ENCODE measurements around the gene KRTAP5-4.
"Not testable (repeated sequence)": the region's sequence is repeated elsewhere in the genome, so short reads cannot be mapped to it uniquely, and the experiment has no call there.

The KRTAP5-4 gene

DNA sequence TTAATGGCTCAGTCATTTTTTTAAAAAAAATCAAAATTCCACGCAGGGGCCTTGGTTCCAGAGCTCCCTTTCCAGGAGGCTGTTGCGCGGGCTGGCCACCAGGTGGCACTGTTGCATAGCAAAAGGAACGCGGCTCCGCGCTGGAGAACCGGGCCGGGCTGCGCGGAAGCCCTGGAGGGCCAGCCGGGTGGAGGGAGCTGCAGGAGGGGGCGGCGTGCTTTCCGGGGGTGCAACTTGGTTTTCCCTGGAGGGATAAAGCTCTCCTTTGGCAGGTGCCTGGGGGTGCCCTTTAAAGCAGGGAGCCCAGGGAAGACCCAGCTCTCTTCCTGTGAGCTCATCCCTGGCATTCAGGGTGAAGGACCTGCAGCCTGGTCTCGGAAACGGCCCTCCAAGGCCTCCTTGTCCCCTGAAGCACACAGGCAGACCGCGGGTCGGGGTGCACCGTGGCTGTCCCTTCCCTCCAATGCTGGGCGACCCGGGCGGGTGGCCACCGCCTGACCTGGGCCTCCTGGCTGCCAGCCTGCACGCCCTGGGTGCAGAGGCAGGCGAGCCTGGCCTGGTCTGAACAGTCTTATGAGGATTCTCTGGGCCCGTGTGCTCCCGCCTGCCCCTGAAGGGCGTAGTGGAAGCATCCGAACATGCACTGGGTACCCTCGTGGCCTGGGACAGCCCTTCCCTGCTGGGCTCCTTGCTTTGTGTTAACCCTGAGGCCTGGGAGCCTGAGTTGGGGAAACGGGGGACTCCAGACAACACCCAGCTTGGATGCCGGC is 31.0 kb upstream of the KRTAP5-4 start:
- peak; percentile 51 for DNase-seq (ENCODE audit: low read depth in 2 of 2)

DNA sequence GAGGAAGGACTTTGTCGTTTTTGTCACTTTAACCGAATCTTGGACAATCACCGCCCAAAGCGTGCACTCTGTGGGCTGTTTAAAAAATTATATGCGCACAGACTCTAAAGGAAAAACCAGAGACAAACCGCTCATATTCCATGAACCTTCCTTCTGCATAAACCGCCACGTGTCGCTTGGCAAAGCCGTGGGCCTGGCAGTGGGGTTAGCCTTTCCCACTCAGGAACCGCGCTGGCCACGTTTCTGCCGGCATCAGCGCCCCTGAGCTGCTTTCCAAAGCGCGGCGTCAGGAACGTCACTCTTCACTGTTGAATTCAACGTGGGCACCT is 30.5 kb upstream of the KRTAP5-4 start:
- DNase-seq (ENCODE audit: low read depth in 2 of 2), result no peak

DNA sequence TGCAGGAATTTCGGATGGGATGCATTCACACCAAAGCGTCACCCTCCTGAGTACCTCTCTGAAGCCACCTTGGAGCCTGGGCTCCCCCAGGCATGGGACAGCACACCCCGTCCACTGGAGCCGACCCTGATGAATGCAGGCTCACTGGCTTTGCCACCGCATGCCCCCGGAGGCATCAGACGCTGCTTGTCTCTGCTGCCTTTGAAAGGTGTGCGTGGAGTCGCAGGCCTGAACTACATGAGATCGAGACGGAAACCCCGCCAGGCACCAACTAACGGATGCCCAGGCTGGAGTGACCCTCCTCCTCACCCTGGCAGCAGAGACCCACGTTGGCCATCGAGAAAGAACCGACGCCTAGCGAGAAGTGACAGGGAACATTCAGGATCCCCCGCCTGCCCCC is 30.1 kb upstream of the KRTAP5-4 start:
- DNase-seq (ENCODE audit: low read depth in 2 of 2), result no peak

DNA sequence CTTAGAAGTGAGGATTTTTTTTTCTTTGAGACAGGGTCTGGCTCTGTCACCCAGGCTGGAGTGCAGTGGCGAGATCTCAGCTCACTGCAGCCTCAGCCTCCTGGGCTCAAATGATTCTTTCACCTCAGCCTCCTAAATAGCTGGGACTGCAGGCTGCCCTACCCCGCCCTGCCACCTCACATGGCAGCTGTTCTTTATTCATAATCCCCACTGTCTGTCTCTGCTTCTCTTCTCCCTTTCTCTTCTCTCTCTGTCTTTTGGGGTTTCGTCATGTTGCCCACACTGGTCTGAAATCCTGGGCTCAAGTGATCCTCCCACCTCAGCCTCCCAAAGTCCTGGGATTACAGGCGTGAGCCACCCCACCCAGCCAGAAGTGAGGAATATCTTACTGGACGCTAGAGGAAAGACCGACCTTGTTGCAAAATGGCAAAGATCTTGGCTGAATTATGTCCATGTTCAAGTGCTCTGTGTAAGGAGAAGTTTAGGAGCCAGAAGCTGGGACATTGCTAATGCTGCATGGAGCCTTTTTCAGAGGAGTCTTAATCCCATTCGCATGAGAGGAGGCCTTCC is 29.6 kb upstream of the KRTAP5-4 start:
- DNase-seq (ENCODE audit: low read depth in 2 of 2), result no peak

DNA sequence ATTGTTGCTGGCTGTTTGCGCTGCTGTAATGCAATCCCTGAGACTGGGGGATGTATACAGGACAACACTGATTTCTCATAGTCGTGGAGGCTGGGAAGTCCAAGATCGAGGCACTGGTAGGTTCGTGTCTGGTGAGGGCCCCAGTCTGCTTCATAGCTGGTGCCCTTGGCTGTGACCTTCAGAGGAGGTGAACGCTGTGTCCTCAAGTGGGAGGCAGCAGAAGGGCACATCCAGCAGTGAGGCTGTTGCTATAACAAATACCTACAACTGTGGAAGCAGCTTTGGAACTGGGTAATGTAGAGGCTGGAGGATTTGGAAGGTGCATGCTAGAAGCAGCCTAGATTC is 29.0 kb upstream of the KRTAP5-4 start:
- DNase-seq (ENCODE audit: low read depth in 2 of 2), result no peak

DNA sequence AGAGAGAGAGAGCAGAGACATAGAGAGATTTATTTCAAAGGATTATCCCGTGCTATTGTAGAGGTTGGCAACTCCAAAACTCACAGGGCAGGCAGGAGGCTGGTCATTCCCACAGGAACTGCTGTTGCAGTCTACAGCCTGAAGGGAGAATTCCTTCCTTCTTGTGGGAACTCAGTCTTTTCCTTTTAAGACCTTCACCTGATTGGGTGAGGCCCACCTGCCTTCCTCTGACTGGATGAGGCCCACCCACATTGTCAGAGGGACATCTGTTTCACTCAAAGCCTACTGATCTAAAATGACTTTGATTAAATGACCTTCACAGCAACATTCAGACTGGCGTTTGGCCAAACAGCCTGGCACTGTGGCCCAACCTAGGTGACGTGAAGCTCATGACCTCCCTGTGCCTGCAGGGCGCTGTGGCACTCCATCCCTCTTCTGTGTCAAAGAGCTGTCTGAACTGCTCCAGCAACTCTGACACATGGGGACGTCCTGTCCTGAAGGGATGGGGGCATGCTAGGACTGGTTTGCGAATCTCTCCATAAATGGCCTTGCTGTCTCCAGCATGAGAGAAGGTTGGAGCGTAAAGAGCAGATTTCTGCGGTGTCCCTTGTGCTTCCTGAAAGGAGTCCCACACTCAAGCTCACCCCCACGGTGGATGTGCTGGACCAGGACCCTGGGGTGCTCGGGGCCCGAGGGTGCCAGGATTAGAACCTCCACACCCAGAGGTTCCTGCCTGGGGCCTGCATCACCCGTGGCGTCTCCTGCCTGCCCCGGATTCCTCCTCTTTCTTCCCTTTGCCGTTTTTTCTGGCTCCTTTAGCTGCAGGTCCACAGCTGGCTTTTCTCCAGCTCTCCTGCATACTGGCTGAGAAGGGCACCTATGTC is 28.3 kb upstream of the KRTAP5-4 start:
- no peak for DNase-seq (ENCODE audit: low read depth in 2 of 2)

DNA sequence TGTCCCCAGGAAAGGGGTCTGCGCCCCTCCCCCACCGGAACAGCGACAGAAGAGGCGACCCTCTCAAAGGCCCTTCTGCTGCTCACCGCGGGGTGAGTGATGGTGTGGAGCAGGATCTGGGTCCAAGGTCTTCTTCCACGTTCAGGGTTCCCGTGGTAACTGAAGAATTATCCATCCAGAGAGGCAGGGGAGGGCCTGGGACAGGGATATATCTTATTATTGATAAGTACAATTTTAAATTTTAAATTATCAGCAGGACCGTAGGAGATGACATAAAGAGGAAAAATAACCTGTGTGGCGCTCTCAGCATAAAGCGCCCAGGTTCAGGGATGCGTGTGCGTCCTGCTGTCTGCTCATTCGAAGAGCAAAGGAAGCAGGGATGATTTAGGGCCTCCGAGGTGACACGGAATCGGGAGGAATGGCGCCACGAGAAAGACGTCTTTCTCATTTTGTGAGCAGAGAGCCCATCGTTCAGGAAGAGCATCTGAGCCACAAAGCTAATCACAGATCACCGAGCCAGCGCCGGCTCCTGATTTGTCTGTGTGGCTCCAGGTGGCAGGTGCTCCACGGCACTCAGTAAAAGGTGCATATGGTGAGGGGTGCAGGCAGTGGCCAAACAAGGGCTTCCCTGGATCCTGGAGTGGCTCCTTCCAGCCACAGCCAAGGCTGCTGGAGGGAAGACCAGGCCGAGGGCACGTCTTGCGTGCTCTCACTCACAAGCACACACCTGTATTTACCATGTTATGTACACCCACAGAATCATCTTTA is 26.9 kb upstream of the KRTAP5-4 start:
- DNase-seq (ENCODE audit: low read depth in 2 of 2), result no peak

DNA sequence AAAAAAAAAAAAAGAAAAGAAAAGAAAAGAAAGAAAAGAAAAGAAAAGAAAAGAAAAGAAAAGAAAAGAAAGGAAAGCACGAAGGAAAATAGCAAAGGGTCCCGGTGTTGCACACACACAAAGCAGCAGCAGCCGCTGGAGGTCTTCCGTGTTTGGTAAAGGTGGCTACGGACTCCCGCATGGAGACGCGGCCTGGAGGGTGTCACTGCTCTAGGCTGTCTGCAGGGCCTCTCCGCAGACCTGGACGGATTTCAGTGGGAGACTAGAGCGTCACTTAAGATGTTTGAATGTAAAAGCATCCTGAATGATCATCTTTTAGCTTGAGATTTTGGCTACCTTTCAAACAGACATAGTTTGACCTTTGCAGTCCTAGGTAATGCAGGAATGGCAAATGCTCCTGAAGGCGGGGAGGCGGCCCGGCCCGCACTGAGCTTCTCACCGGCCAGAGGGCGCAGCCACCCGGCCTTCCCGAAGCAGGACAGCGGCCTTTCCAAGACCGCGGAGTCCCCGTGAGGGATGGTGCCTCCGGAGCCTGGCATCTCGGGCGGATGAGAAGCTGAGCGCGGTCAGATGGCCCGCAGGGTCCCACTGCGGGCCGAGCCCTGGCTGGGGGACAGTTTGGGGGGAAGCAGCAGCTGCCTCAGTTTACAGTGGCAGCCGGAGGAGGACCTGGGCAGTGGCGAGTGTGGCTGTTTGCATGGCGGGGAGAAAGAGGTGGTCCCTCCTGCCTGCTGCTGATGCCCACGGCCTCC is 26.1 kb upstream of the KRTAP5-4 start:
- no peak for DNase-seq (ENCODE audit: low read depth in 2 of 2)

DNA sequence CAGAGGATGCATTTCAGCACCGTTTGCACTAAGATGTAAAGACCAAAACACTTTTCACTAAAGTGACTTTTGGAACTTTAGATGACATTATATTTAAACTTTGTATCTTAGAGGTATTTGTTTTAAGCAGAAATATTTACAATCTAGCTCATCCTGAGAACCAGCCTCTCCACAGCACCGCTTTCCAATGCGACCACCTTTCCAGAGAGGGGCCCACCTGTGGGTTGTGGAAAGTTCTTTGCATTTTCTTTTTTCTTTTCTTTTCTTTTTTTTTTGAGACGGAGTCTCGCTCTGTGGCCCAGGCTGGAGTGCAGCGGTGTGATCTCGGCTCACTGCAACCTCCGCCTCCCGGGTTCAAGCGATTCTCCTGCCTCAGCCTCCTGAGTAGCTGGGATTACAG is 24.6 kb upstream of the KRTAP5-4 start:
- DNase-seq (ENCODE audit: low read depth in 2 of 2), result not testable (repeated sequence)

DNA sequence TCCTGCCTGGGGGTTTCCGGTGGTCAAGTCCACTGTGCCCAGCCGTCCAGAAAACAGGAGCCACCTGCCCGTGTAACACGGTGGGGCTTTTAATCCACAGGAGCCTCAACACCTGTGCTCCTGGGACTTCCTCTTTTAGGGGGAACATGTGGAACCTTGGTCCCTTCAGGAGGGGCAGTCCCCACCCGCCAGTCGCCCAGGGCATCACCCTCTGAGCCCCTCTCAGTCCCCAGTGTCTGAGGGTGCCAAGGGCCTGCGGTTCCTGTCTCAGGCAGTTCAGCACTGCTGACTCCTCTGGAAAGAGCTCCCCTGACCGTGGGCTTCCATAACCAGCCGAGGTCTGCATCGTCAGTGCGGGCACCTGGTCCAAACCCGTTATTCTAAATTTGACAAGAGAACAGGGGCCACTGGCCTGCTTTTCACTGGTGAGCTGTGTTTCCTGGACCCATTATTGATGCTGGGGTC is 23.5 kb upstream of the KRTAP5-4 start:
- DNase-seq (ENCODE audit: low read depth in 2 of 2), result no peak

DNA sequence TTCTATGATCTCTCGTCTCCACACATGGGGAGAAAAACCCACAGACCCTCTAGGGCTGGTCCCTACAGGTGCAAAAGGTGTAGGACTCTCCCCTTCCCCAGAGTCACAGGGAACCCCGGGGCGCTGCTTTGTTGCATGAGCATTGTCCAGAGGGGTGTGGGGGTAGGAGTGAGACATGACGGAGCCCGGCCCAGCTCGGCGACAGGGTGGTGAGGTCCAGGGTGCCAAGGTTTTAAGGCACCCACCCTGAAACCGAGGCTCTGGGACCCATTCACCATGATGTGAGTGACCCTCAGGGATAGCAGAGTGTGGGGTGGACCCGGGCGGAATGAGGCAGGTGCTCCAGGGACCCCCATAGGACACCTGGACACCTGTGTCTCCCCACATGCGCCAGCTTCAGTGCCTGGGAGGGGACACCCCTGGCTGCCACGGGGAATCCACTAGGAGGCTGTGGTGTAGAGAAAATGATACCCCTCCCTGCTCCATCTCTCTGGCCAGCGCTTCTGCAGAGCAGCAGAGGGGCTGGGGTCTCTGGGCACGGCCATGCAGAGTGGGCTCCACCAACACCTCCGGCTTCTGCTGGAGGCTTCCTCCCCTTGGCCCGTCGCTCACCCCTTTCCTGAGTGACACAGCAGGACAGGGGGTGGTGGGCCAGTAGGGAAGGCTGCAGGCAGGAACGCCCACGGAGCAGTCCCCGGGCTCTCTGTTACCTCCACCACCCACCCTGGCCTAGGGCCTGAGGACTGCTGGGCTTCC is 22.8 kb upstream of the KRTAP5-4 start:
- no peak for DNase-seq (ENCODE audit: low read depth in 2 of 2)

DNA sequence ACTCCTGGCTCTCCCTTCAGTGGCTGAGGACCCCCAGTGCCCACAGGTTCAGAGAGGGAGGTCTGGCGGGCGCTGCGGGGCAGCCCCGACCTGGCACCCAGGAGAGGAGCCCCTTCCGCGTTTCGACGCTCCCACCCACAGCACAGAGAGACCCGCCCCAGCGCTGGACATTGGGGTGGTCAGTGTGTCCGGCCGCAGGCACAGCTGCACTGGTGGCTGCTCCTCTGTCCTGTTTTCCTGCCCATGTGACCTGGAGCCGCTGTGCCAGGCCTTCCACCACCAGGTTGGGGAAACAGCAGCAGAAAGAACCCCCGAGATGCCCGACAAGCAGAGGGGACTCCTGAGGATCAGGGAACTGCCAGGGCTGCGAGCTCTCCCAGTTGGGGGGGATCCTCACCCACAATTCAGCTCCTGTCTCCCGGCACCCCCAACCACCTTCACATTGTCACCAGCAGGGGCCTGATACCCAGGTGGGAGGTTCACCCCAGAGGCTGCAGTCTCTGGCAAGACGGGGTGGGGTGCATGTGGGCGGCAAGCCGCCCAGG is 21.3 kb upstream of the KRTAP5-4 start:
- DNase-seq (ENCODE audit: low read depth in 2 of 2), result no peak

DNA sequence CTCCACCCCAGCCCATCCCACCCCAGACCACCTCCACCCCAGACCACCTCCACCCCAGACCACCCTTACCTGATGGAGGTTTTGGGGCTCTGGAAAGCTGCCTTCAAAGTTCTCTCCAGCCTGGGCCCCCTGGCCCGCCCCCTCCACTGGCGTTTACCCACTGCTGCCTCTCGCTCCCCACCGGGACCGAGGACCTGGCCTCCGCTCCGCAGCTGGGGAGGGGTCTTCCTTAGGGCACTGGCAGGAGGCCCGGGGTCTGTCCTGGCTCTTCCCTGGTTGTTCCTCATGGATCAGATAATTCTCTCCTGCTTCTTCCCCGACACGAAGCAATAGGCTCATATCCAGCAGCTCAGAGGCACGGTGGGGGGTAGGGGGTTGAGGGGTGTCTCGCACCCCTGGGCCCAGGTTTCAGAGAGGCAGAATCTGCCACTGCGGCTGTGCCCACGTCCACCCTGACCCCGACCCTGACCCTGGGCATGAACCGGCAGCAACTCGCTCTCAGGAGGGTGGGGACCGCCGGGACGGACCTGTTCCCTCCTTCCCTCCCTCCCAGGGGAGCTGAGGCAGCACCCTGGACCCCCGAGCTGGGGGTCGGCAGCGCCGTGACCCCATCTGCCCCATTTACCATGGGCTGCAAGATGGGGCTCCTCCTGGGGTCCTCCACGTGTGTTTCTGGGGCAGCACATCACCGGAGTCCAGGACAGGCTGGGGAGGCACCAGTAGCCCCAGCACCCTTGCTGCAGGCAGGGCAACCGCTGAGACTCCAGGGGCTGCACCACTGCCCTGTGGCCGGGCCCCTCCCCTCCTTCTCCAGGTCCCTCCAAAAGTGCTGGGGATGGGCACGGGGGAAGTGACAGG is 20.6 kb upstream of the KRTAP5-4 start:
- DNase-seq (ENCODE audit: low read depth in 2 of 2), result no peak

DNA sequence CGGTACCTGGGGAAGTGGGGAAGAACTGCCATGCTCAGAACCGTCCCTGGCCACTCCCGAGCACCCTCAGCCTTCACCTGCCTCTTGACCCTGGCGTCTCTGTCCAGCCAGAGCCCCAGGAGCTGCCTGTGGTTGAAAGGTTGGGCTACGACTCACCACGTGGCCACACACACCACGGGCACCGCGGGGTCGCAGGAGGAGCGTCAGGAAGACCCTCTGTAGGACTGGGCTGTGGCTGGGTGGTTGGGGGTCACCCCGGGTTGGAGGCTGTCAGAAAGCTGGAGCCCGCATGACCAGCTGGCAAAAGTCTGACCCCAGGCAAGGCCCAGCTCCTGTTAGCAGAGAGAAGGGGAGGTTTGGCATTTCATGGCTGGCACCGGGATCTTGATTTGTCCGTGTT is 19.2 kb upstream of the KRTAP5-4 start:
- DNase-seq (ENCODE audit: low read depth in 2 of 2), result no peak

DNA sequence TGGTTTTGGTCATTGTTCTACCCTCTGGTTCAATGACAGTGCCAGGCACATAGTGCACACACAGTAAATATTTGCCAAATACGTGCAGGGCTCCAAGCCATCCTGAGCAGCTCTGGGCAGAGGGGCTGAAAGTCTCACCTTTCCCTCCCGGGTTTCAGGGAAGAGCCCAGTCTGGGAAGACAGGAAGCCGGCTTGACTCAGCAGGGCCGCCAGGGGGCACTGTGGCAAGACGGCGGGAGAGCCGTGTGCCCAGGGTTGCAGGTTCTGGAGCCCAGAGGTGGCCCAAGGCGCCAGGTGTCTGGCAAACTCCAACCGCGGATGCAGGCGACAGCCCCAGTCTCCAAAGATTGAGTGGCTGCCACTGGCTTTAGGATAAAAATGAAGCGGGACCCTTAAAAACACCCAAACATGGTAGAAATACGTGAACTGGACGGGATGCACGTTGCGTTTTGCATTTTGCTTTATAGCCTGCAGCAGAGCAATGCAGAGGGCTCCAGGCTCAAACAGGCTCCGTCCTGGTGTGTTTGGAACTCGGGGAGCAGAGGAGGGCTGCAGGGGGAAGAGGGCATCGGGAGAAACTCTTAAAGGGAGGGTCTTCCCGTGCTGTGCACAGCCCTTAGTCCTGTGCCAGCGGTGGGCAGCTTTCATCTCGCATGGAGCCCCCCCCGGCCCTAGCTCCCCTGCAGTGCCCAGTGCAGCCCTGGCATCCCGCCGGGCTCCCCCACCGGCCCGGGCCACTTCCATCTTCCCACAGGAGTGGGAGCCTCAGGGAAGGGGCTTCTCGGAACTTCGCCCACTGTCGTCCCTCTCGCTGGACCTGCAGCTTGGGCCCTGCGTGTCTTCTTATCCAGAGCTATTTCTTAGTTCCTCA is 18.4 kb upstream of the KRTAP5-4 start:
- peak in 1 of 2 donors; percentile 5 for DNase-seq (ENCODE audit: low read depth in 2 of 2)

DNA sequence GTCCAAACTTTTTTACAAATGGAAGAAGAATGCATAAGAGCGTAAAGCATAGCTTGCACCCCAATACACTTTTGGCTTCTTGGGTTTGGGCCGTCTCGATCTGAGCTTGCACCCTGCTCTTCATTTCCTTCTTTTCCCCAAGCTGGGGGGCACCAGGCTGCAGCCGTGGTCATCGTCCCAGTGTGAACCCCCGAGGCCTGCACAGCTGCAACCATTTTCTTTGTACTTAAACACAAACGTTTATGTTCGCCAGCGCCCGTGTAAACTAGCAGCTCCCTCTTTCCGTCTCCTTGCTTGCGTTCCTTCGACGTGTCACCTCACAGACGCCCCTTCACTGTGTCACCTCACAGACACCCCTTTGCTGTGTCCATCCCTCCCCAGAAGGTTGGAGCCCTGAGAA is 17.7 kb upstream of the KRTAP5-4 start:
- DNase-seq (ENCODE audit: low read depth in 2 of 2), result no peak

DNA sequence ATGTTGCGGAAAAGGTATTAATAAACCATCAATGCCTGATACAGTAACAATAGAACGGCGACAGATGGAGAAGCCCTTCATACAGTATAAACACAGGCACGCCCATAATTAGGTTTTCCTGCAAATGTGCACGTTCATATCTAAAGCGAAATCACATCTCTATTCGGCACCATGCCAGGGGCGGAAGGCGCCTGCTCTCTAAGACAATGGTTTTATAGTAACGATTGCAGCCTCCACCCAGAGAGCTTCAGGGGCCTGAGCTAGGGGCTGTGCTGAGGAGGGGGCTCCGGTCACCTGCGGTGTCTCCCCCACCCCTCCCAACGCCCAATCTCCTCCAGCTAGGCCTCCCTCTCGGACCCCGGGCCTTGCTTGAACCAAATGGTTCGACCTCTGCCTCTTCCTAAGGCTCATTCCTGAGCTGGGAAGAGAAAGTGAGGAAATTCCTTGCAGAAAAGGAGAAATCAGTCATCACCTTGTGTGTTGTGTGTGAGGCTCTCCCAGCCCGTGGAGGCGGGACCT is 17.2 kb upstream of the KRTAP5-4 start:
- no peak for DNase-seq (ENCODE audit: low read depth in 2 of 2)

DNA sequence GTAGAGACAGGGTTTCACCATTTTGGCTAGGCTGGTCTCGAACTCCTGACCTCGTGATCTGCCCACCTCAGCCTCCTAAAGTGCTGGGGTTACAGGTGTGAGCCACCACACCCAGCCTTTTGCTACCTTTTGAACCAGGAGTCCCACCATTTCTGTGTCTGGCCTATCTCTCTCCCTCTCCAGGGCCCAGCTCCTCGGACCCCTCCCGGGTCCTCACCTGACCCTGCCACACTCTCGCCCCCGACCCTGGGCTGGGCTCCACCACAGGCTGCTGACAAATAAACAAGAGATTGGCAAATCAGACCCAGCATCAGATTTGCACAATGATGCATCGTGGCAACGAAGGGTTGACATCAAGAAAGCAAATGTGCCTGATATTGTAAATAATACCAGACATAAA is 16.4 kb upstream of the KRTAP5-4 start:
- no peak for DNase-seq (ENCODE audit: low read depth in 2 of 2)
